ENCODE data around the gene ATP10B.

ATP10B gene

DNA sequence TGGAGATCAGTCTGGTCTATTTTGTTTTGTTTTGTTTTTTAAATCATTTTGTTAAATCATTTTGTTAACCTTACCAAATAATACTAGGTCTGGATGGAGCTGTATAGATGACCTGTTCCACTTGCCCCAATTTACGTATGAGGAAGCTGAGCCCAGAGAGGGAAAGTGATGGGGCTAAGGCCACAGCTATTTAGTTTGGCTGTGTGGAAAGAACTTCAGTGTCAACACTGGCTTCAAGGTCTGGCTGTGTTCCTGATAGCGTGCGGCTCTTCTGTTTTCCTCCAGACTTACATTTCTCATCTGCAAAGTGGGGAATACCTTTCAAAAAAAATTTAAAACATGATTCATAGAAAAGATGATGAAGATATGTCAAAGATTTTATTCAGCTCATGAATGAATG, 317.9 kb downstream of the ATP10B start:
- peaks cover 5% of the 10 kb centered on the region for H3K36me3 Mint-ChIP-seq
- H3K4me3 Mint-ChIP-seq, result no peak overlapping the region
- peaks cover 3% of the 10 kb centered on the region for H3K27me3 Mint-ChIP-seq
- H3K4me1 Mint-ChIP-seq (ENCODE audit: low read depth), result peaks cover 5% of the 10 kb centered on the region
- no peaks in the 10 kb centered on the region for H3K9me3 Mint-ChIP-seq (ENCODE audit: low read depth)
- no peak overlapping the region for H3K27ac Mint-ChIP-seq

DNA sequence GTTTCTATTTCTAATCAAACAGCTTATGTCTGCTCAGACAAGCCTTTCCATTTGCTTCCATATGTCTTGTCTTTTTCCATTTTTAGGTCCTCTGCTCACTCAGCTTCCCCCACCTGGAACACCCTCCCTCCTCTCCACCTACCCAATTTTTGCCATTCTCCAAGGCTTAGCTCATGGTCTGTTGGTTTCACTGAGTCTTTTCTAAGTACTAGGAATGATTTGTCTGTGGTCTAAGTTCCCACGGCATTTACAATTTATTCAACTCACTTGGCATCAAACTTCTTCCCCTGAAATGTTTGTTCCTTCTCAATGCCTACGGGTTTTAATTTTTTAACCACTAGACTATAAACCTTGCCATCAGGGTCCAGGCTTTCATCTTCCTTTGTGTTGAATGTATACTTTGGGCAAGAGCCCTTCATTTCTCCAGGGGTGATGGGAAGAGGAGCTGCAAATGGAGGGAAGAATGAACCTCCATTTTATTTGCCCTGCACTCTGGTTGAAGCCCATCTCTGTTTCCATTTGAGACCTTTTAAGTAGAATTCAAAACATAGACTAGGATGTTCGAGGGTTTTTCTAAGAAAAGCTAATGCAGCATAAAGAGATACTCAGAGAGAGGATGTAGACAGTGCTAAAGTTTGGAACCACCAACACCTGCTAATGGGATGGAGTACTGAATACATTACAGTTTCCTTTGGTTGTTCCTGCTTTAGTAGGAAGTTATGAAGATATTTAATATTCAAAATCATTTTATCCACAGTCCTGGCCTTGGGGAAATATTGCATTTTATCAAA, 326.3 kb downstream of the ATP10B start:
- Mint-ChIP-seq H3K27ac (no peak overlapping the region), H3K4me1 (ENCODE audit: low read depth) (no peaks in the 10 kb centered on the region), H3K27me3 (peaks cover 7% of the 10 kb centered on the region), H3K9me3 (ENCODE audit: low read depth) (no peaks in the 10 kb centered on the region), H3K36me3 (peaks cover 14% of the 10 kb centered on the region), H3K4me3 (no peak overlapping the region)

DNA sequence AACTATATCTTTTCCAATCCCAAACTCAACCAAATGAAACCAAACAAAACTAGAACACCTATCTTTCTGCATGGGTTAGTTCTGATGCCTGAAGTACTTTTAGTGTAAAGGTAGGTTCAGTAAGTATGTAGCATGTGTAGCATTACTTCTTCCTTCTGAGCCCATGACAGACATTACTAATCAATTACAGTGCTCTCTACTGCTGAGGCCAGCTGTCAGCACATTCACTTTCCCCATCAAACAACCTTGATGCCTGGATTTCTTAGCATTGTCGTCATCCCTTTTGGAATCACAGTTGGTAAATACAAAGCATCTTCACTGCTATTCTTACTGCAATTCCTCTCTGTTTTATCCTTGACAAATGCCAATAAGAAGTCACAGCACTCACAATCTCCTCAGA, 327.2 kb downstream of the ATP10B start:
- Mint-ChIP-seq H3K36me3 (peaks cover 13% of the 10 kb centered on the region), H3K27ac (no peak overlapping the region), H3K4me3 (no peak overlapping the region)

DNA sequence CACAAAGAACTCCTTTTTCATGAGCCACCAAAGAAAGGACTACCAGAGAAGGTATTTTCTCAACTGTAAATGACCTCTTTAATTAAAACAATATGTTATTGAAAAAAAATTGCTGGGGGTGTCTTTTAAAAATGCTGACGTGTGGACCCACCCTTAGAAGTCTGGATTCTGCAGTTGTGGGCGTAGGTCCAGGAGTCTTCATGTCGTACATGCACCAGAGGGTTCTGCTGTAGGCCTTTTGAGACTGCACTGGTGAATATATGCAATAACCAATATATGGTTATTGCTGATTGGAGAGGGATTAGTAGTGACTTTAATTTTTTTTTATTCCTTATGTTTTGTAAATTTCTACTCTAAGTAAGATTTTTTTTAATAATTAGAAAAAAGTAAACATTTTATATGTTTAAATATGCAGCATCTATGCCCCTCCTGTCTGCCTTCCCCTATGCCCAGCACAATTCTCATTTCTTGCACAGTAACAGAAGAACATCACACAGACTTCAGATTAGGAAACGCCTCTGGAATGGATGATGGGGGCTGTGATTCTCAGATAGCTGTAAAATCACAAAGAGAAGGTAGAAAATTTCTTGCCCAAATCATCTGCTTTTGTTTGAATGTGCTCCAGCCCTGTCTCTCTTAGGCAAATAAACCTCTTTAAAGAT, 328.4 kb downstream of the ATP10B start:
- Mint-ChIP-seq H3K4me1 (ENCODE audit: low read depth) (no peaks in the 10 kb centered on the region), H3K36me3 (peaks cover 9% of the 10 kb centered on the region), H3K4me3 (no peak overlapping the region), H3K9me3 (ENCODE audit: low read depth) (no peaks in the 10 kb centered on the region), H3K27me3 (peaks cover 4% of the 10 kb centered on the region), H3K27ac (no peak overlapping the region)

More for the DNA sequence above, 327.2 kb downstream of the ATP10B start:
- Mint-ChIP-seq H3K27me3 (peaks cover 6% of the 10 kb centered on the region), H3K4me1 (ENCODE audit: low read depth) (no peaks in the 10 kb centered on the region), H3K9me3 (ENCODE audit: low read depth) (no peaks in the 10 kb centered on the region)

DNA sequence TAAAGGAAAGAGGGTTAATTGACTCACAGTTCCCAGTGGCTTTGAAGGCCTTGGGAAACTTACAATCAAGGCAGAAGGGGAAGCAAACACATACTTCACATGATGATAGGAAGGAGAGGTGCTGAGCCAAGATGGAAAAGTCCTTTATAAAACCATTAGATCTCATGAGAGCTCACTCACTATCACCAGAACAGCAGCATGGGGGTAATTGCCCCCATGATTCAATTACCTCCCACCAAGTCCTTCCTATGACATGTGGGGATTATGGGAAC, 330.7 kb downstream of the ATP10B start:
- Mint-ChIP-seq H3K27me3 (no peaks in the 10 kb centered on the region), H3K27ac (no peak overlapping the region), H3K36me3 (peaks cover 6% of the 10 kb centered on the region), H3K4me1 (ENCODE audit: low read depth) (no peaks in the 10 kb centered on the region), H3K9me3 (ENCODE audit: low read depth) (no peaks in the 10 kb centered on the region), H3K4me3 (no peak overlapping the region)

DNA sequence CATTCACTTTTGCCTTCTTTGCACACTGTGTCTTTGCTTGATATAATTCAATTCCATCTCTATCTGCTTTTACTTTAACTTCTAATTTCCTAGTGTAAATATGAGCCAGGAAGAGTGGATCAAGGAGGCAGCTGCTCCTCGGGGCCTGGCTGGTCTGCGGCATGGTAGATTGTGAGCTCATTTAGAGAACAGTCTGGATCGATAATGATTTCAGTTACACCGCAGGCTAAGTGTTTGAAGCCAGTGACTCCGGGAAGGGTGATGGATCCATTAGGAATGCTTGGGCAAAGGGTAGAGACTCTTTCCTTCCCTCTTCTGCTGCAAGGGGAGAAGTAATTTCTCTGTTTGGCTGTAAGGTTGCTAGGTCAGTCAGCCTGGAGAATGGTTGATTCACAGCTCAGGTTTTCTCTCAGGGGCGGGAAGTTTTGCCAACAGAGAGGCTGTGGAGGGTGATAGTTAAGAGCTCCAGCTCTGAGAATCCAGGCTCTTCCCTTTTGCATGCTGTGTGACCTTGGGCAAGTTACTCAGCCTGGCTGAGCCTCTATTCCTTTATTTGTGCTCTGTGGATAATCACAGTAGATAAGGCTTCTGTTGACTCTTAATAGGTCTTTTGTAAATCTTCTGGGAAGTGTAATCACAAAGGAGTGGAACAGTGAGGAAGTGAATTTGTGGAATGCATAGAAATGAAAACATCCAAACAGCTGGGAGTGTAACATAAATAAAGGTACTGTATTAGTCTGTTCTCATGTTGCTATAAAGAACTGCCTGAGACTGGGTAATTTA, 331.2 kb downstream of the ATP10B start:
- no peak overlapping the region for H3K4me3 Mint-ChIP-seq
- peak overlapping the region; percentile 13 for H3K27ac Mint-ChIP-seq
- no peaks in the 10 kb centered on the region for H3K9me3 Mint-ChIP-seq (ENCODE audit: low read depth)
- no peaks in the 10 kb centered on the region for H3K4me1 Mint-ChIP-seq (ENCODE audit: low read depth)
- peaks cover 6% of the 10 kb centered on the region for H3K36me3 Mint-ChIP-seq
- H3K27me3 Mint-ChIP-seq, result no peaks in the 10 kb centered on the region

DNA sequence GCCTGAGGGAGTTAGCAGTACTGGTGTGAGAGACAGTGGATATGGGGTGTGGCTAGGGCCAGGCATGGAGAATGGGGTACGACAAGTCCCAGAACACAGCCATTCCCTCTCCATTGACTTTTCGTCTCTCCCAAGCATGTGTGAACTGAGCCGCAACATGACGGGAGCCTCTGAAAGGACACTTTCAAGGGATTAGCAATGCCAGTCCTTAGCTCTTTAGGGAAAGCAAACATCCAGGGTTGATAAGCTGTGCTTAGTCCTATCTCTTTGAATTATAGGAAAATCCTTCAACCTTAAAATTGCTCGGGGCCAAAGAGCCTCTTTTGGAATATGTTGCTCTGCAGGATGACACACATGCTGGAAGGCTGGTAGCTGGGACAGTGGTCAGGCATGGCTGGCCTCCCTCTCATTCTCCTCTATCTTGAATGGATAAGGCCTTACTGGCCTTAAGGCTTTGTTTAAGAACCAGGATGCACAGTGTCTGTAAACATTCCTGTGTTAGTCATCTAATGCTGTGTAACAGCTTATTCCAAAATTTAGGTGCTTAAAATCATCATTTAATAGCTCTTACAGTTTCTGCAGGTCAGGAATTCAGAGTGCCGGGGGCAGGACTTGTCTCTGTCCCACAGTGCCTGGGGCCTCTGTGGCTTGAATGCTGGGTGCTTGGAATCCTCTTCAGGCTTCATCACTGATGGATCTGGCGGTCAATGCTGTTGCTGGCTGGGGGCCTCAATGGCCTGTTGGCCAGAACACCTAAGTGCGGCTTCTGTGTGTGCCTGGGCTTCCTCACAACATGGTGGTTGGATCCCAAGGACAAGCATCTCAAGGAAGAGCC, 335.1 kb downstream of the ATP10B start:
- peaks cover 1% of the 10 kb centered on the region for H3K27me3 Mint-ChIP-seq

DNA sequence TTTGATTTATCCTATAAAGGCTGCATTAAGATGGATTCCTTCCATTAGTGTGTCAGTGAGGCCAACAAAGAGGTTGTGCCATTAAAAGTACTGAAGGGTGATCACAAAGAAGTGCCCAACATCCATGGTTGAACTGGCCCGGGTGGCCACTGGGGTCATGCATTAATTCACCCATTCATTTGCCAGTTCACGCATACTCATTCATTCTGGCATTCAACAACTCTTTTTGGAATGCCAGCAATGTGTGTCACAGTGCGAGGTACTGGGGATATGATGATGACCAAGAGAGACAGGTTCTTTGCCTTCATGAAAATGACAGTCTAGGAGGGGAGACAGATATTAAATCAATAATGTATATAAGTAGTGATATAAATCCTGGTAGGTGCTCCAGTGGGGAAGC, 337.1 kb downstream of the ATP10B start:
- no peaks in the 10 kb centered on the region for H3K4me1 Mint-ChIP-seq (ENCODE audit: low read depth)
- no peak overlapping the region for H3K27ac Mint-ChIP-seq
- H3K36me3 Mint-ChIP-seq, result no peaks in the 10 kb centered on the region
- peaks cover 1% of the 10 kb centered on the region for H3K27me3 Mint-ChIP-seq
- no peaks in the 10 kb centered on the region for H3K9me3 Mint-ChIP-seq (ENCODE audit: low read depth)
- no peak overlapping the region for H3K4me3 Mint-ChIP-seq

More for the DNA sequence above, 335.1 kb downstream of the ATP10B start:
- Mint-ChIP-seq H3K4me3 (no peak overlapping the region), H3K9me3 (ENCODE audit: low read depth) (no peaks in the 10 kb centered on the region), H3K27ac (no peak overlapping the region), H3K4me1 (ENCODE audit: low read depth) (no peaks in the 10 kb centered on the region), H3K36me3 (peaks cover 6% of the 10 kb centered on the region)

DNA sequence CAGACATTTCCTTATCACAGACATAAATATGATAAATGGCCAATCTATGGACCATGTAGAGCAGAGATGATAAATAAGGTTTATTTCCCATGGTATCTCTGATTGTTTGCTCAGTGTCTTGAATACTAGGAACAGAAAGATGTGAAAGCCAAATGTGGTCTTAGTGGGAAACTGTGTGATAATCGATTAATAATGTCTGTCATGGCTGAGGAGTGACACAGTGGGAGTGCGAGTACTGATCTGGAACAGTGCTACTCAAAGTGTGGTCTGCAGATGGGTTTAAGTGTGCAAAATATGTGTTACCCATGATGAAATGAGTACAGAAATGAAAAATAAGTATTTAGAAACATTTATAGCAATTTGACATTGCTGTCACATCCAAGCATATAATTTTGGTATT, 337.8 kb downstream of the ATP10B start:
- Mint-ChIP-seq H3K36me3 (no peaks in the 10 kb centered on the region), H3K4me1 (ENCODE audit: low read depth) (peaks cover 2% of the 10 kb centered on the region), H3K27ac (no peak overlapping the region), H3K9me3 (ENCODE audit: low read depth) (no peaks in the 10 kb centered on the region), H3K27me3 (peaks cover 1% of the 10 kb centered on the region), H3K4me3 (no peak overlapping the region)

DNA sequence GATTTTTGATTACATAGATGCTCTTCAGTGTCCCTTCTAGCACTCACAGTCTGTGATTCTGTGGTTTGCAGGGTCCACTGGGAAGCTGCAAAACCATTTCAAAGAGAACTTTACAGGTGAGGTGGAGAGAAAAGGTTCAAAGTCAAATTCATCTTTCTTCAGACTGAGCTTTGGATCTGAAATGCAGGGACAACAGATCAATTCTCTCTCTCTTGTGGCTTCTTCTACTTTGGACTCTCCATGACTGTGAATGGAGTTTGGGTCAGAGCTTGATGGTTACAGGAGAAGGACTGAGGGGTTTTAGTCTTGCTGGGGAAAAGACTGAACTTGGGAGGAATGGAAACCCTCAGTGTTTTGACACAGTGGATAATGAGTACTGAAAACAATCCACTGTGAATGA, 338.5 kb downstream of the ATP10B start:
- Mint-ChIP-seq H3K27me3 (peaks cover 1% of the 10 kb centered on the region), H3K27ac (no peak overlapping the region), H3K9me3 (ENCODE audit: low read depth) (no peaks in the 10 kb centered on the region), H3K4me1 (ENCODE audit: low read depth) (peaks cover 8% of the 10 kb centered on the region), H3K4me3 (no peak overlapping the region), H3K36me3 (no peaks in the 10 kb centered on the region)

Data from activated naive CD8-positive, alpha-beta T cell (primary cell).